DOHH2 (cell line): ENCODE results near the gene RAB28.
"Not testable (repeated sequence)": the region's sequence is repeated elsewhere in the genome, so short reads cannot be mapped to it uniquely, and the experiment has no call there.

Experiments
- H3F3A ChIP-seq: fragments of 200-600 bp; sonication (generic), shearing (Covaris generic); 2 replicates; pipeline ENCODE4 v1.6.0; 2016; ENCODE audit warnings: antibody characterized with exemption, mild to moderate bottlenecking; ENCODE audit not compliant: control insufficient read depth, insufficient read depth
- H3K27ac ChIP-seq: fragments of 200-600 bp; sonication (generic); 2 replicates; pipeline ENCODE4 v1.5.1; 2014; ENCODE audit warnings: low read depth, mild to moderate bottlenecking, low read length, moderate library complexity
- H3K27me3 ChIP-seq: fragments of 200-600 bp; sonication (generic); 2 replicates; pipeline ENCODE4 v1.6.1; 2014; ENCODE audit warnings: mild to moderate bottlenecking, low read length, mixed read lengths; ENCODE audit not compliant: control insufficient read depth
- H3K36me3 ChIP-seq: fragments of 200-600 bp; sonication (generic); 2 replicates; pipeline ENCODE4 v1.6.1; 2014; ENCODE audit warnings: mild to moderate bottlenecking, low read length, moderate library complexity, mixed read lengths; ENCODE audit not compliant: control insufficient read depth
- H3K4me1 ChIP-seq: fragments of 200-600 bp; sonication (generic); 2 replicates; pipeline ENCODE4 v1.6.1; 2014; ENCODE audit warnings: mild to moderate bottlenecking, low read length, mixed read lengths; ENCODE audit not compliant: control insufficient read depth
- H3K4me2 ChIP-seq: fragments of 200-600 bp; sonication (generic); 2 replicates; pipeline ENCODE4 v1.6.0; 2014; ENCODE audit warnings: mild to moderate bottlenecking, low read length, moderate library complexity
- H3K4me3 ChIP-seq: fragments of 200-600 bp; sonication (generic); 2 replicates; pipeline ENCODE4 v1.5.1; 2014; ENCODE audit warnings: mild to moderate bottlenecking, low read length, mixed read lengths
- H3K79me2 ChIP-seq: fragments of 200-600 bp; sonication (generic); 2 replicates; pipeline ENCODE4 v1.6.1; 2014; ENCODE audit warnings: mild to moderate bottlenecking, low read length, mixed read lengths; ENCODE audit not compliant: control insufficient read depth
- H3K9me2 ChIP-seq: fragments of 200-600 bp; sonication (generic); replicated peaks from 2 replicates; pipeline ENCODE4 v1.6.1; 2014; ENCODE audit warnings: mild to moderate bottlenecking, low read length, mixed read lengths; ENCODE audit not compliant: control insufficient read depth
- H3K9me3 ChIP-seq: fragments of 200-600 bp; sonication (generic); 2 replicates; pipeline ENCODE4 v1.6.1; 2014; ENCODE audit warnings: antibody characterized with exemption, low read length, mixed read lengths; ENCODE audit not compliant: control insufficient read depth, insufficient read depth
- H4K20me1 ChIP-seq: fragments of 200-600 bp; sonication (generic); 2 replicates; pipeline ENCODE4 v1.6.0; 2014; ENCODE audit warnings: low read depth, mild to moderate bottlenecking, antibody characterized with exemption, low read length, moderate library complexity; ENCODE audit not compliant: control insufficient read depth, insufficient read depth
- EZH2phosphoT487 ChIP-seq: fragments of 200-600 bp; sonication (generic); IDR thresholded peaks from 2 replicates; pipeline ENCODE4 v1.6.1; 2017; ENCODE audit warnings: borderline replicate concordance, mild to moderate bottlenecking, antibody characterized with exemption, low read length, moderate library complexity, mixed read lengths
- TF ChIP-seq, protein P1 (sequence below): fragments of 200-600 bp; sonication (generic); IDR thresholded peaks from one replicate; pipeline ENCODE4 v1.5.1; 2014; ENCODE audit warnings: antibody characterized with exemption, mild to moderate bottlenecking, low read depth, low read length; ENCODE audit not compliant: poor library complexity, severe bottlenecking

Gene RAB28

GRCh38 chr4:13396161-13396560, 88.0 kb downstream of the RAB28 start:
- no peaks in the 10 kb centered on the region for H3K36me3 ChIP-seq
- no peak overlapping the region for H3K27ac ChIP-seq
- no peaks in the 10 kb centered on the region for H4K20me1 ChIP-seq
- H3K9me3 ChIP-seq, result no peaks in the 10 kb centered on the region
- H3F3A ChIP-seq, result no peaks in the 10 kb centered on the region
- no peak overlapping the region for H3K4me3 ChIP-seq
- H3K4me2 ChIP-seq, result no peak overlapping the region
- H3K4me1 ChIP-seq, result no peaks in the 10 kb centered on the region
- H3K27me3 ChIP-seq, result no peaks in the 10 kb centered on the region
- no peaks in the 10 kb centered on the region for H3K9me2 ChIP-seq
- no peaks in the 10 kb centered on the region for H3K79me2 ChIP-seq
- no peak for TF ChIP-seq EZH2phosphoT487
- TF ChIP-seq, protein P1, sequence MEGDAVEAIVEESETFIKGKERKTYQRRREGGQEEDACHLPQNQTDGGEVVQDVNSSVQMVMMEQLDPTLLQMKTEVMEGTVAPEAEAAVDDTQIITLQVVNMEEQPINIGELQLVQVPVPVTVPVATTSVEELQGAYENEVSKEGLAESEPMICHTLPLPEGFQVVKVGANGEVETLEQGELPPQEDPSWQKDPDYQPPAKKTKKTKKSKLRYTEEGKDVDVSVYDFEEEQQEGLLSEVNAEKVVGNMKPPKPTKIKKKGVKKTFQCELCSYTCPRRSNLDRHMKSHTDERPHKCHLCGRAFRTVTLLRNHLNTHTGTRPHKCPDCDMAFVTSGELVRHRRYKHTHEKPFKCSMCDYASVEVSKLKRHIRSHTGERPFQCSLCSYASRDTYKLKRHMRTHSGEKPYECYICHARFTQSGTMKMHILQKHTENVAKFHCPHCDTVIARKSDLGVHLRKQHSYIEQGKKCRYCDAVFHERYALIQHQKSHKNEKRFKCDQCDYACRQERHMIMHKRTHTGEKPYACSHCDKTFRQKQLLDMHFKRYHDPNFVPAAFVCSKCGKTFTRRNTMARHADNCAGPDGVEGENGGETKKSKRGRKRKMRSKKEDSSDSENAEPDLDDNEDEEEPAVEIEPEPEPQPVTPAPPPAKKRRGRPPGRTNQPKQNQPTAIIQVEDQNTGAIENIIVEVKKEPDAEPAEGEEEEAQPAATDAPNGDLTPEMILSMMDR, result no peak

GRCh38 chr4:13389901-13390300, 94.2 kb downstream of the RAB28 start:
- H3K27me3 ChIP-seq, H3K9me2 ChIP-seq, H3K27ac ChIP-seq, H4K20me1 ChIP-seq, H3K9me3 ChIP-seq, H3K79me2 ChIP-seq, H3K36me3 ChIP-seq, H3K4me2 ChIP-seq, H3F3A ChIP-seq, H3K4me1 ChIP-seq, H3K4me3 ChIP-seq: not testable (repeated sequence)

- no peak overlapping the region for H3K4me2 ChIP-seq
- TF ChIP-seq, protein P1, result no peak
- TF ChIP-seq EZH2phosphoT487, result no peak
- no peaks in the 10 kb centered on the region for H3K4me1 ChIP-seq
- H3K9me3 ChIP-seq, result peaks cover 2% of the 10 kb centered on the region; the same call in 1 of the 2 replicates
- H3K27me3 ChIP-seq, result no peaks in the 10 kb centered on the region
- H3K36me3 ChIP-seq, result no peaks in the 10 kb centered on the region
- no peak overlapping the region for H3K27ac ChIP-seq
- no peaks in the 10 kb centered on the region for H3F3A ChIP-seq
- no peaks in the 10 kb centered on the region for H4K20me1 ChIP-seq
- no peaks in the 10 kb centered on the region for H3K9me2 ChIP-seq
- H3K79me2 ChIP-seq, result peaks cover 5% of the 10 kb centered on the region
- H3K4me3 ChIP-seq, result no peak overlapping the region
Observed at GRCh38 chr4:13386405-13387107, 97.6 kb downstream of the RAB28 start.

DNA sequence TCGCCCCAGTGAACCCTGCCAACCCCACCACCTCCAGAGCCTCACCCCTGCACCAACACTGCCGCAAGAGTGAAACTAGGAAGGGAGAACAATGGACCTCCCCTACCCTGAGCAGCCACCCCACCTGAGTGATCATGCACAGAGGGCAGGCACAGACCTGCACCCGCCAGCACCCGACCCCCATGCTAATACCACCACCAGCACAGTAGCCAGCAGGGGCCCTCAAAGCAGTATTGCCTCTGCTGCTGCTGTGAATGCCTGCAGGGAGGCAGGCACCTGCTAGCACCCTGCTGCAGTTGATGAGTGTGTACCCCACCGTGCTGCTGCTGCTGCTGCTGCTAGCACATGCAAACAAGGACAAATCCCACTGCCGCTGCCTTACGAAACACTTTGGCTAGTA, 100.1 kb downstream of the RAB28 start:
- Histone ChIP-seq H3K9me3 (peaks cover 2% of the 10 kb centered on the region; the same call in 1 of the 2 replicates), H3K4me1 (no peaks in the 10 kb centered on the region), H3K36me3 (no peaks in the 10 kb centered on the region), H3K4me3 (no peak overlapping the region), H3K9me2 (no peaks in the 10 kb centered on the region), H3K4me2 (no peak overlapping the region), H3K27me3 (no peaks in the 10 kb centered on the region), H3K79me2 (peaks cover 5% of the 10 kb centered on the region), H3K27ac (no peak overlapping the region), H3F3A (no peaks in the 10 kb centered on the region), H4K20me1 (no peaks in the 10 kb centered on the region)
- TF ChIP-seq, protein P1, result no peak
- no peak for TF ChIP-seq EZH2phosphoT487
